ENCODE results near the gene GOLGA8A. TPM values are rescaled to one million over a fixed set of nuclear protein-coding genes. Genes with fewer than 3 reads are reported as not detected.
"Not testable (repeated sequence)": the region's sequence is repeated elsewhere in the genome, so short reads cannot be mapped to it uniquely, and the experiment has no call there.

GOLGA8A gene
- 53.5 TPM for polyA plus RNA-seq (2013, experiment 1 of 2; ENCODE audit: insufficient read length)
- polyA plus RNA-seq (2013, experiment 2 of 2; ENCODE audit: insufficient read length), result 54.8 TPM

GRCh38 chr15:34437687-34438086, at the start of gene GOLGA8A:
Gene GOLGA8A (minus strand): TSS chr15:34437808. CDS start chr15:34389691, 48,117 bp downstream.
- DNase-seq, result peak; percentile 82

GRCh38 chr15:34483644-34484043, 46.0 kb upstream of the GOLGA8A start:
- DNase-seq, result no peak

- no peak for DNase-seq
Measured at GRCh38 chr15:34481370-34481769, 43.8 kb upstream of the GOLGA8A start.

- DNase-seq, result no peak
Measured at GRCh38 chr15:34473840-34474239, 36.2 kb upstream of the GOLGA8A start.

- no peak for DNase-seq
Measured at GRCh38 chr15:34472947-34473346, 35.3 kb upstream of the GOLGA8A start.

GRCh38 chr15:34470892-34471291, 33.3 kb upstream of the GOLGA8A start:
- DNase-seq, result no peak

- no peak for DNase-seq
Measured at GRCh38 chr15:34470091-34470490, 32.5 kb upstream of the GOLGA8A start.

GRCh38 chr15:34461730-34462129, 24.1 kb upstream of the GOLGA8A start:
- DNase-seq, result no peak

GRCh38 chr15:34460451-34460850, 22.8 kb upstream of the GOLGA8A start:
- no peak for DNase-seq

- no peak for DNase-seq
Measured at GRCh38 chr15:34456658-34457057, 19.1 kb upstream of the GOLGA8A start.

- DNase-seq, result no peak
Measured at GRCh38 chr15:34442891-34443290, 5.3 kb upstream of the GOLGA8A start.

- no peak for DNase-seq
Measured at GRCh38 chr15:34439878-34440277, 2.3 kb upstream of the GOLGA8A start.

- peak; percentile 27 for DNase-seq
Measured at GRCh38 chr15:34436956-34437442, 609 bp downstream of the GOLGA8A start.

- peak; percentile 4 for DNase-seq
Measured at GRCh38 chr15:34436126-34436955, 1.3 kb downstream of the GOLGA8A start.

- no peak for DNase-seq
Measured at GRCh38 chr15:34435658-34436057, 1.9 kb downstream of the GOLGA8A start.

GRCh38 chr15:34434627-34435305, 2.8 kb downstream of the GOLGA8A start:
- no peak for DNase-seq

- DNase-seq, result not testable (repeated sequence)
Measured at GRCh38 chr15:34433956-34434626, 3.5 kb downstream of the GOLGA8A start.

- DNase-seq, result peak; percentile 48
Measured at GRCh38 chr15:34430642-34431041, 7.0 kb downstream of the GOLGA8A start.

- DNase-seq, result not testable (repeated sequence)
Measured at GRCh38 chr15:34423425-34424090, 14.1 kb downstream of the GOLGA8A start.

- DNase-seq, result not testable (repeated sequence)
Measured at GRCh38 chr15:34420953-34421352, 16.7 kb downstream of the GOLGA8A start.

GRCh38 chr15:34418435-34418834, 19.2 kb downstream of the GOLGA8A start:
- not testable (repeated sequence) for DNase-seq

- DNase-seq, result not testable (repeated sequence)
Measured at GRCh38 chr15:34409511-34409910, 28.1 kb downstream of the GOLGA8A start.
